H1 (cell line): ENCODE results near the gene FAM114A2. TPM values are rescaled to one million over a fixed set of nuclear protein-coding genes. Genes with fewer than 3 reads are reported as not detected.

ENCODE experiments used
- CTCF ChIA-PET: fragments of 300-600 bp; sonication (Branson Sonifier 250); formaldehyde crosslinking; loops from one replicate; lab custom pipeline; 2021; ENCODE audit not compliant: partially characterized antibody; lab: Charles Lee
- POLR2A ChIA-PET: fragments of 300-600 bp; sonication (Branson Sonifier 250); formaldehyde crosslinking; loops from one replicate; lab custom pipeline; 2021; ENCODE audit warnings: inconsistent platforms; ENCODE audit not compliant: partially characterized antibody; lab: Charles Lee
- DNase-seq, 2 experiments: peaks; one replicate each; pipeline versions ENCODE4 v3.0.0 to v3.0.0-alpha.2; 2010 to 2022; ENCODE audit warnings: low spot score in 2 of 2, low read depth in 1 of 2, mixed read lengths in 1 of 2
- FAIRE-seq: peaks from 2 replicates; lab custom pipeline; 2011; peaks lifted over from hg19 to GRCh38; lab: Jason Lieb, UNC
- H2AFZ ChIP-seq: 2 replicates; pipeline ENCODE4 v1.8.1; 2012; ENCODE audit warnings: low read length, inconsistent platforms
- H2AK5ac ChIP-seq: 2 replicates; pipeline ENCODE4 v1.6.1; 2013; ENCODE audit warnings: low read depth, low read length
- H2BK120ac ChIP-seq: replicated peaks from 2 replicates; pipeline ENCODE3; 2013; ENCODE audit warnings: low read depth, low read length, inconsistent platforms
- H2BK12ac ChIP-seq: 2 replicates; pipeline ENCODE4 v1.6.1; 2013; ENCODE audit warnings: low read depth, low read length
- H2BK15ac ChIP-seq: 2 replicates; pipeline ENCODE4 v1.6.1; 2013; ENCODE audit warnings: low read length
- H2BK20ac ChIP-seq: 2 replicates; pipeline ENCODE4 v1.6.1; 2013; ENCODE audit warnings: low read length
- H2BK5ac ChIP-seq: 2 replicates; pipeline ENCODE4 v1.6.1; 2013; ENCODE audit warnings: low read depth, low read length
- H3K14ac ChIP-seq: 2 replicates; pipeline ENCODE4 v1.6.1; 2013; ENCODE audit warnings: inconsistent platforms; ENCODE audit not compliant: insufficient read length
- H3K18ac ChIP-seq: 2 replicates; pipeline ENCODE4 v1.6.1; 2013; ENCODE audit warnings: low read length; ENCODE audit errors: extremely low read depth
- H3K23ac ChIP-seq: 2 replicates; pipeline ENCODE4 v1.6.1; 2013; ENCODE audit warnings: inconsistent platforms; ENCODE audit not compliant: insufficient read length
- H3K23me2 ChIP-seq: 2 replicates; pipeline ENCODE4 v1.6.1; 2013; ENCODE audit warnings: low read depth, low read length
- H3K27ac ChIP-seq: 2 replicates; pipeline ENCODE4 v1.6.1; 2011; ENCODE audit warnings: low read depth, low read length, inconsistent platforms
- H3K27me3 ChIP-seq, 4 experiments: replicated peaks in 1 of 4; 1 replicate in 1 of 4; 2 replicates in 3 of 4; pipeline versions ENCODE4 v1.6.1 to v1.8.1; 2011 to 2013; ENCODE audit warnings: low read length in 3 of 4, mild to moderate bottlenecking in 3 of 4, inconsistent platforms in 2 of 4, mixed read lengths in 2 of 4, moderate library complexity in 1 of 4; ENCODE audit not compliant: control insufficient read depth in 3 of 4, insufficient read depth in 3 of 4; ENCODE audit errors: extremely low read depth in 1 of 4
- H3K36me3 ChIP-seq, 4 experiments: 2 replicates each; pipeline versions ENCODE4 v1.6.1 to v1.8.1; 2011 to 2013; ENCODE audit warnings: mild to moderate bottlenecking in 4 of 4, low read length in 3 of 4, moderate library complexity in 2 of 4, control low read depth in 1 of 4, inconsistent platforms in 1 of 4; ENCODE audit not compliant: insufficient read depth in 4 of 4, control insufficient read depth in 2 of 4
- H3K4ac ChIP-seq: replicated peaks from 2 replicates; pipeline ENCODE3; 2013; ENCODE audit warnings: low read length, low read depth, mixed read lengths, inconsistent platforms; ENCODE audit not compliant: insufficient read length
- H3K4me1 ChIP-seq, 4 experiments: replicated peaks in 1 of 4; 1 replicate in 1 of 4; 2 replicates in 3 of 4; pipeline versions ENCODE4 v1.6.1 to v1.8.1; 2011 to 2013; ENCODE audit warnings: low read length in 3 of 4, inconsistent platforms in 2 of 4, mixed read lengths in 1 of 4; ENCODE audit not compliant: insufficient read depth in 4 of 4, control insufficient read depth in 3 of 4
- H3K4me2 ChIP-seq, 2 experiments: 2 replicates each; pipeline versions ENCODE4 v1.6.1 to v1.8.1; 2011 to 2013; ENCODE audit warnings: low read depth in 2 of 2, low read length in 2 of 2, control low read depth in 1 of 2, inconsistent platforms in 1 of 2, mild to moderate bottlenecking in 1 of 2; ENCODE audit not compliant: insufficient read depth in 1 of 2
- H3K4me3 ChIP-seq, 4 experiments: fragments of 200-600, 300-600 bp in 1 of 4; sonication (generic), shearing (Covaris generic), sonication (Bioruptor Twin) in 1 of 4; 2 replicates each; pipeline versions ENCODE4 v1.5.1 to v1.8.1; 2011 to 2016; ENCODE audit warnings: low read length in 4 of 4, low read depth in 3 of 4, control low read depth in 2 of 4, inconsistent platforms in 2 of 4, mild to moderate bottlenecking in 2 of 4, mixed read lengths in 1 of 4, moderate library complexity in 1 of 4; ENCODE audit not compliant: insufficient read depth in 2 of 4; ENCODE audit errors: extremely low read depth in 1 of 4
- H3K56ac ChIP-seq: replicated peaks from 2 replicates; pipeline ENCODE3; 2013; ENCODE audit warnings: low read depth, mild to moderate bottlenecking, mixed read lengths, low read length, inconsistent platforms; ENCODE audit not compliant: insufficient read length
- H3K79me1 ChIP-seq: 2 replicates; pipeline ENCODE4 v1.6.1; 2013; ENCODE audit warnings: low read depth, low read length, control low read depth
- H3K79me2 ChIP-seq, 2 experiments: 2 replicates each; pipeline versions ENCODE4 v1.6.1 to v1.8.1; 2012 to 2013; ENCODE audit warnings: low read length in 2 of 2, mild to moderate bottlenecking in 2 of 2, inconsistent platforms in 1 of 2; ENCODE audit not compliant: insufficient read depth in 2 of 2, control insufficient read depth in 1 of 2
- H3K9ac ChIP-seq, 4 experiments: replicated peaks in 1 of 4; 1 replicate in 1 of 4; 2 replicates in 3 of 4; pipeline versions ENCODE4 v1.6.1 to v1.8.1; 2011 to 2013; ENCODE audit warnings: low read depth in 3 of 4, low read length in 3 of 4, control low read depth in 2 of 4, mild to moderate bottlenecking in 2 of 4, moderate library complexity in 2 of 4, inconsistent platforms in 1 of 4; ENCODE audit errors: extremely low read depth in 1 of 4
- H3K9me3 ChIP-seq, 2 experiments: 2 replicates each; pipeline versions ENCODE4 v1.6.1 to v1.8.1; 2012 to 2013; ENCODE audit warnings: mild to moderate bottlenecking in 2 of 2, moderate library complexity in 2 of 2, control low read depth in 1 of 2, inconsistent platforms in 1 of 2, low read depth in 1 of 2, low read length in 1 of 2, mixed read lengths in 1 of 2; ENCODE audit not compliant: insufficient read depth in 2 of 2
- H4K20me1 ChIP-seq, 2 experiments: replicated peaks in 1 of 2; 2 replicates each; pipeline versions ENCODE3 to v1.8.1; 2011 to 2013; ENCODE audit warnings: inconsistent platforms in 2 of 2, low read length in 2 of 2, mild to moderate bottlenecking in 1 of 2; ENCODE audit not compliant: insufficient read depth in 2 of 2, control insufficient read depth in 1 of 2
- H4K5ac ChIP-seq: 2 replicates; pipeline ENCODE4 v1.6.1; 2013; ENCODE audit warnings: low read length, low read depth, mixed read lengths, inconsistent platforms; ENCODE audit not compliant: insufficient read length
- H4K8ac ChIP-seq: 2 replicates; pipeline ENCODE4 v1.8.0; 2013; ENCODE audit warnings: mild to moderate bottlenecking, moderate library complexity, low read length, inconsistent platforms; ENCODE audit not compliant: insufficient read depth; ENCODE audit errors: extremely low read depth
- H4K91ac ChIP-seq: replicated peaks from 2 replicates; pipeline ENCODE3; 2013; ENCODE audit warnings: low read length, mixed read lengths, inconsistent platforms; ENCODE audit not compliant: insufficient read length
- EGR1 ChIP-seq: IDR thresholded peaks from 2 replicates; pipeline ENCODE4 v1.6.1; 2011; ENCODE audit warnings: low read depth, low read length, borderline replicate concordance
- PHF8 ChIP-seq: fragments of 200-600 bp; sonication (generic); conservative IDR thresholded peaks from 2 replicates; pipeline ENCODE4 v1.7.1; 2012; ENCODE audit warnings: low read depth, mild to moderate bottlenecking, inconsistent platforms, low read length, moderate library complexity
- SAP30 ChIP-seq: fragments of 300-600 bp; sonication (generic); IDR thresholded peaks from 2 replicates; pipeline ENCODE4 v1.7.1; 2012; ENCODE audit warnings: low read length, moderate library complexity, mild to moderate bottlenecking, inconsistent platforms; ENCODE audit not compliant: insufficient read depth, insufficient replicate concordance
- SIN3A ChIP-seq, 2 experiments: IDR thresholded peaks in 1 of 2; conservative IDR thresholded peaks in 1 of 2; 2 replicates each; pipeline ENCODE4 v1.6.1; 2011 to 2012; ENCODE audit warnings: low read length in 2 of 2, improper control_type of control experiment in 1 of 2, low read depth in 1 of 2, mild to moderate bottlenecking in 1 of 2
- WGBS, 2 experiments: shearing (Covaris generic) in 1 of 2; methylation state at CpG; one replicate each; pipeline versions ENCODE4 v1.1.6 to v1.1.7; 2013 to 2015; ENCODE audit warnings: low lambda C conversion rate in 2 of 2, mixed read lengths in 2 of 2, inconsistent platforms in 1 of 2, low coverage in 1 of 2, missing lambda C conversion rate in 1 of 2; ENCODE audit not compliant: insufficient replicate concordance in 2 of 2, insufficient coverage in 1 of 2, insufficient read length in 1 of 2; ENCODE audit errors: extremely low coverage in 1 of 2, missing lambda C conversion rate in 1 of 2; 5-methylcytosine and 5-hydroxymethylcytosine counted together
- polyA plus RNA-seq, 7 experiments: library from polyadenylated mRNA; depleted of rRNA in 3 of 7; stranded (reverse) in 5 of 7; unstranded in 2 of 7; fragments of >200 nt in 5 of 7; fragments of 200-250 nt in 2 of 7; gene quantifications; 1 replicate in 5 of 7; 2 replicates in 1 of 7; 4 replicates in 1 of 7; pipeline versions ENCODE4 v1.2.1 to v1.2.3, GENCODE V29; 2011 to 2013; ENCODE audit warnings: missing spikeins in 2 of 7, mixed read lengths in 2 of 7
- total RNA-seq: library from RNA; stranded (reverse); fragmentation: NEBNext Ultra II Directional; extraction: Animal tissue kit (Norgen Biotek cat#: 25700); gene quantifications from 2 replicates; pipeline ENCODE4 v1.2.1, GENCODE V29; 2021

The FAM114A2 gene
- total and polyA plus RNA-seq, 2 of the 8 experiments (the other 6 are each of a cell fraction or from before 2014, with no cell fraction given) = 3.8 to 9.2 TPM

DNA sequence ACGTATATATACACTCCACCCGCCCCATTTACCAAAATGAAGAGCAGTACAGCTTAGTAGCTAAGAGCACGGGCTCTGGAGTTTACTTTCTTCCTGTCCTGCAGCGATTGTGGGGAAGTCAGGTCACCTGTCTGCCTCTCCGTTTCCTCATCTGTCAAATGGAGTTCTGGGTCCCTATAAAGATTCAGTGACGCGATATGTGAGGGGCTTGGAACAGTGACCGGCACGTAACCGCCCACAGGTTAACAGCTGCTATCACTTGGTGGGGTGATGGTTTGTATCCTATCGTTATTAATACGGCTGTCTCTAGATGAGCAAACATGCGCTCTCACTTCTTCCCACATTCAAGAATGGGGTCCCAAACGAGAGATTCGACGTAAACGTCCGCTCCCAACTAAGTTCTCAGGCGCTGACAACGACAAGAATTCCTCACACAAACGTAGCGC, 426 bp downstream of the FAM114A2 start:
- CTCF ChIA-PET = interaction anchor here (0.7 to 1.0 kb wide), 2 partner anchors 143 to 408 kb away, joined by 3 read pairs; no protein-coding TSS in a partner anchor
- no peak overlapping the region for H4K8ac ChIP-seq
- H3K4me2 ChIP-seq = peak overlapping the region; percentile 89 to 94
- 0 out of 7 replicates have a peak, but pooled peaks cover 0 to 2% (median 0%) of the 10 kb centered on the region in 4 experiments for H3K4me1 ChIP-seq
- no peak for FAIRE-seq
- no peak overlapping the region for H2BK120ac ChIP-seq
- H3K14ac ChIP-seq = no peak overlapping the region
- peaks cover 8% of the 10 kb centered on the region for H3K23me2 ChIP-seq
- H4K20me1 ChIP-seq = peaks cover 0 to 2% of the 10 kb centered on the region in 2 experiments
- no peak overlapping the region for H3K18ac ChIP-seq
- H3K79me2 ChIP-seq = peaks cover 0 to 15% of the 10 kb centered on the region in 2 experiments; a peak in 2 of 4 replicates
- no peak overlapping the region for H2AK5ac ChIP-seq
- TF ChIP-seq EGR1 (no peak), PHF8 (no peak), SIN3A (conservative IDR thresholded peaks at IDR 0.05 in 1 of 2, IDR thresholded peaks at IDR 0.05 in 1 of 2; ENCODE audit: low read depth in 1 of 2, low read length in 2 of 2) (peak in 1 of 2 experiments; percentile 34; a peak in 1 of 4 replicates), SAP30 (peak; percentile 77)
- H4K91ac ChIP-seq = no peak overlapping the region
- H3K4ac ChIP-seq = no peak overlapping the region
- H3K9ac ChIP-seq = peak overlapping the region in 3 of 4 experiments; percentile 56 to 72 (median 61); a peak in 4 of 7 replicates
- WGBS, 2 experiments = 3% methylated on average over 22 of the region's 22 CpGs; no CpG with 5 or more reads in 1 of the 2 experiments
- POLR2A ChIA-PET = no interaction called here
- peak overlapping the region; percentile 20; the same call in 1 of the 2 replicates for H2BK5ac ChIP-seq
- no peaks in the 10 kb centered on the region for H3K9me3 ChIP-seq
- H3K23ac ChIP-seq = no peak overlapping the region
- peak overlapping the region; percentile 44; the same call in 1 of the 2 replicates for H2BK12ac ChIP-seq
- H2BK20ac ChIP-seq = no peak overlapping the region
- H2AFZ ChIP-seq = peak overlapping the region; percentile 100
- H2BK15ac ChIP-seq = no peak overlapping the region
- no peaks in the 10 kb centered on the region for H3K36me3 ChIP-seq
- no peak overlapping the region for H3K27ac ChIP-seq
- no peaks in the 10 kb centered on the region for H3K27me3 ChIP-seq
- peak overlapping the region; percentile 89 to 95 (median 91) for H3K4me3 ChIP-seq
- DNase-seq = no peak
- H4K5ac ChIP-seq = peak overlapping the region; percentile 1
- no peaks in the 10 kb centered on the region; the same call in 1 of the 2 replicates for H3K79me1 ChIP-seq
- H3K56ac ChIP-seq = no peak overlapping the region
